Effector memory CD4-positive, alpha-beta T cell (primary cell): ENCODE results near the gene RNF157.

Experiments
- DNase-seq, 3 donors: peaks; one replicate each; pipeline ENCODE4 v3.0.0-alpha.2; 2020
- H3K27ac ChIP-seq: 2 replicates; pipeline ENCODE4 v1.7.0; 2013; ENCODE audit warnings: mild to moderate bottlenecking, low read length, moderate library complexity; ENCODE audit not compliant: insufficient read depth, poor library complexity, severe bottlenecking
- H3K27me3 ChIP-seq: replicated peaks from 2 replicates; pipeline ENCODE4 v1.7.0; 2013; ENCODE audit warnings: mild to moderate bottlenecking, low read length; ENCODE audit not compliant: insufficient read depth, control insufficient read depth, poor library complexity, severe bottlenecking
- H3K36me3 ChIP-seq: 2 replicates; pipeline ENCODE4 v1.7.0; 2013; ENCODE audit warnings: mild to moderate bottlenecking, low read length, moderate library complexity; ENCODE audit not compliant: control insufficient read depth, insufficient read depth
- H3K4me1 ChIP-seq: 2 replicates; pipeline ENCODE4 v1.7.0; 2013; ENCODE audit warnings: low read length, mild to moderate bottlenecking; ENCODE audit not compliant: control insufficient read depth, insufficient read depth, poor library complexity, severe bottlenecking
- H3K4me3 ChIP-seq: 2 replicates; pipeline ENCODE4 v1.7.0; 2013; ENCODE audit warnings: low read length, low read depth, mild to moderate bottlenecking; ENCODE audit not compliant: insufficient read depth, poor library complexity, severe bottlenecking
- H3K9me3 ChIP-seq: 2 replicates; pipeline ENCODE4 v1.7.0; 2013; ENCODE audit warnings: mild to moderate bottlenecking, low read length, moderate library complexity; ENCODE audit not compliant: control insufficient read depth

The RNF157 gene

GRCh38 chr17:76176701-76177574 is 63.4 kb downstream of the RNF157 start:
- peaks cover under 1% of the 10 kb centered on the region for H3K36me3 ChIP-seq
- no peak for DNase-seq
- no peak overlapping the region for H3K4me3 ChIP-seq
- peak overlapping the region; percentile 48 for H3K27ac ChIP-seq
- peaks cover 36% of the 10 kb centered on the region for H3K4me1 ChIP-seq
- no peaks in the 10 kb centered on the region for H3K27me3 ChIP-seq
- H3K9me3 ChIP-seq, result no peaks in the 10 kb centered on the region

GRCh38 chr17:76174037-76174436 is 66.3 kb downstream of the RNF157 start:
- no peak for DNase-seq
- no peaks in the 10 kb centered on the region for H3K9me3 ChIP-seq
- no peak overlapping the region for H3K4me3 ChIP-seq
- H3K36me3 ChIP-seq, result peaks cover 7% of the 10 kb centered on the region
- no peak overlapping the region for H3K27ac ChIP-seq
- H3K27me3 ChIP-seq, result no peaks in the 10 kb centered on the region
- peaks cover 14% of the 10 kb centered on the region for H3K4me1 ChIP-seq

GRCh38 chr17:76173474-76173873 is 66.8 kb downstream of the RNF157 start:
- H3K9me3 ChIP-seq, result no peaks in the 10 kb centered on the region
- peaks cover 9% of the 10 kb centered on the region for H3K4me1 ChIP-seq
- no peaks in the 10 kb centered on the region for H3K27me3 ChIP-seq
- H3K27ac ChIP-seq, result no peak overlapping the region
- peaks cover 7% of the 10 kb centered on the region for H3K36me3 ChIP-seq
- no peak for DNase-seq
- no peak overlapping the region for H3K4me3 ChIP-seq

DNA sequence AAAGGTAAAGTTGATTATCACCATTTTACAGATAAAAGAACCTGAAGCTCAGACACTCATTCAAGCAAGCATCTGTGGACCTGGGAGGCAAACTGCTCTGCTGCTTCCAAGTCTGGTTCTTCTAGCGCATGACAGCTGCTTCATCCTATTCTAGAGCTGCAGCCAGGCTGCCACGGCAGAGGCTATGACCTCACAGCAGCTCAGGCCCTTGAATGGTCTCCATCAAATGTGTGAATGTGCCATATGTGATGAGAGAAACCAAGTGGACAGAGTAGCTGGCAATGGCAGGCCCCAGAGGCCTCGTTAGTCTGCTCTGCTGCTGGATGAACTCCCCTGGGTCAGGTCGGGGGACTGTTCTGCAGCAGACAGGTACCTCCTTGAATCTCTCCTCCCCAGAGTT is 68.6 kb downstream of the RNF157 start:
- Histone ChIP-seq H3K27ac (no peak overlapping the region), H3K27me3 (no peaks in the 10 kb centered on the region), H3K4me3 (no peak overlapping the region), H3K4me1 (no peaks in the 10 kb centered on the region), H3K36me3 (peaks cover 13% of the 10 kb centered on the region), H3K9me3 (no peaks in the 10 kb centered on the region)
- no peak for DNase-seq

GRCh38 chr17:76170114-76170513 is 70.2 kb downstream of the RNF157 start:
- no peaks in the 10 kb centered on the region for H3K9me3 ChIP-seq
- no peak for DNase-seq
- no peak overlapping the region for H3K4me3 ChIP-seq
- H3K27ac ChIP-seq, result no peak overlapping the region
- H3K27me3 ChIP-seq, result no peaks in the 10 kb centered on the region
- H3K36me3 ChIP-seq, result peaks cover 14% of the 10 kb centered on the region
- H3K4me1 ChIP-seq, result no peaks in the 10 kb centered on the region

DNA sequence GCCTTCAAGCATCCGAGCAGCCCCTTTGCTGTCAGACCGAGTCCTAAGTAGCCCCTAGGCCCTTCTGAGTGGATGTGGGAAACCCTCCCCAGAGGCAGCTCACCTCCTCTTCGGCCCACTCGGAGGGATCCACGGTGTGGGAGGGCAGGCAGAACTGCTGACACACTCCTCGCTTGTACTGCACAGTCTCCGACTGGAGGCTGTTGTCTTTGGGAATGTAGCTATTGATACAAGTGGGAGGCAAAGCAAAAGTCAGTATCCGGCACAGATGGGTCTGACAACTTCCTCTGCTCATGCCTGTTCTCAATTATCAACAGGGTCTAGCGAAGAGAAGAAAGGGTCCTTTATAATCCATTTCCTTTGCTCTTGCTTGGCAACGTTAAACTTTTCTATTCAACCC is 73.4 kb downstream of the RNF157 start:
- Histone ChIP-seq H3K4me3 (no peak overlapping the region), H3K4me1 (no peaks in the 10 kb centered on the region), H3K9me3 (no peaks in the 10 kb centered on the region), H3K27me3 (no peaks in the 10 kb centered on the region), H3K36me3 (peaks cover 20% of the 10 kb centered on the region), H3K27ac (no peak overlapping the region)
- DNase-seq, result no peak

GRCh38 chr17:76166168-76166567 is 74.1 kb downstream of the RNF157 start:
- H3K27me3 ChIP-seq, result no peaks in the 10 kb centered on the region
- H3K27ac ChIP-seq, result no peak overlapping the region
- H3K9me3 ChIP-seq, result no peaks in the 10 kb centered on the region
- no peak overlapping the region for H3K4me3 ChIP-seq
- H3K4me1 ChIP-seq, result no peaks in the 10 kb centered on the region
- peaks cover 21% of the 10 kb centered on the region for H3K36me3 ChIP-seq
- DNase-seq, result no peak

DNA sequence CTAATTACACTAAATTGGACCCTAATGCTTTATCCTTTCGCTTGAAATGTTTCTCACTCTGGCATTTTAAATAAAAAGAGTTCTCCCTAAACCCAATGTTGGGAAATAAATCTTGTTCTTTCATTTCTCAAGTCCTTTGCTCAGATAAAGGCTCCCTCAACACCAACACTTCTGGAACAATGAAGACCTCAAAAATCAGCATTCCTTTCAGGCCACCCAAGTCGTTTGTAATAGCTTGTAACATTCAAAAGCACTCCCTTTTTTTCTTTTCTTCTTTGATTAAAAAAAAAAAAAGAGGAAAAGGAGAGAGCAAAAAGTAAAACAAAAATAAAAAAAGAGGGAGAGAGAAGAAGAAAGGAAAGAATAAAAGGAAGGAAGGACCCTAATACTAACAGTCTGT is 76.0 kb downstream of the RNF157 start:
- Histone ChIP-seq H3K9me3 (no peaks in the 10 kb centered on the region), H3K27me3 (no peaks in the 10 kb centered on the region), H3K4me3 (no peak overlapping the region), H3K27ac (no peak overlapping the region), H3K4me1 (no peaks in the 10 kb centered on the region), H3K36me3 (peaks cover 30% of the 10 kb centered on the region)
- no peak for DNase-seq

GRCh38 chr17:76163919-76164318 is 76.4 kb downstream of the RNF157 start:
- no peaks in the 10 kb centered on the region for H3K9me3 ChIP-seq
- H3K36me3 ChIP-seq, result peaks cover 34% of the 10 kb centered on the region
- H3K27ac ChIP-seq, result no peak overlapping the region
- no peaks in the 10 kb centered on the region for H3K4me1 ChIP-seq
- DNase-seq, result no peak
- no peaks in the 10 kb centered on the region for H3K27me3 ChIP-seq
- no peak overlapping the region for H3K4me3 ChIP-seq

GRCh38 chr17:76161619-76162266 is 78.5 kb downstream of the RNF157 start:
- Histone ChIP-seq H3K4me1 (no peaks in the 10 kb centered on the region), H3K27ac (no peak overlapping the region), H3K4me3 (no peak overlapping the region), H3K36me3 (peaks cover 47% of the 10 kb centered on the region), H3K27me3 (no peaks in the 10 kb centered on the region), H3K9me3 (no peaks in the 10 kb centered on the region)
- DNase-seq, result no peak
